Stimulated activated CD8-positive, alpha-beta memory T cell treated with anti-CD3 and anti-CD28 coated beads, Interleukin-12 subunit alpha, Interleukin-12 subunit beta, amount 100 ng/mL, for 24 hours (primary cell): ENCODE results near the gene U2AF1L4.
A peak's percentile ranks its signal among the peaks of the same experiment; 100 is the strongest.
"Not testable (repeated sequence)": the region's sequence is repeated elsewhere in the genome, so short reads cannot be mapped to it uniquely, and the experiment has no call there.

ENCODE experiments used
- DNase-seq: peaks from one replicate; pipeline ENCODE4 v3.0.0-alpha.2; 2020; ENCODE audit errors: extremely low read depth

U2AF1L4 gene

GRCh38 chr19:35725216-35725861 lies 19.9 kb downstream of the U2AF1L4 start:
- no peak for DNase-seq

DNA sequence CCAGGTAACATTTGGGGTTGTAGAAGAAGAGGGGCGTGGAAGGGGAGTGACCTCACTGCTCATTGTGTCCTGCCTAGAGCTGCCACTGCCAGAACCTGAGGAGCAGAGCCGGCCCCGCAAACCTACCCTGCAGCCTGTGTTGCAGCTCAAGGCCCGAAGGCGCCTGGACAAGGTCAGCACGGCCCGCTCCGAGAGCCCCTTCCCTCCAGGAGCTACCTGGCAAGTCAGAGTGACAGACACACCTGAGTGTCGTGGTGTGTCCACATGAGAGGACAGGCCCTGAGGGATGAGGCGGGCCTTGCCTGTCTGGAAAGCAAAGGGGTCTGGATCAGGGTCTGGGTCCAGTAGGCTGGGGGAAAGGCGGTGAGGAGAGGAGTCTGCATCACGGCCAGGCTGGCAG lies 20.7 kb downstream of the U2AF1L4 start:
- no peak for DNase-seq

- DNase-seq: not testable (repeated sequence)
Measured at GRCh38 chr19:35724132-35724531, 21.1 kb downstream of the U2AF1L4 start.

DNA sequence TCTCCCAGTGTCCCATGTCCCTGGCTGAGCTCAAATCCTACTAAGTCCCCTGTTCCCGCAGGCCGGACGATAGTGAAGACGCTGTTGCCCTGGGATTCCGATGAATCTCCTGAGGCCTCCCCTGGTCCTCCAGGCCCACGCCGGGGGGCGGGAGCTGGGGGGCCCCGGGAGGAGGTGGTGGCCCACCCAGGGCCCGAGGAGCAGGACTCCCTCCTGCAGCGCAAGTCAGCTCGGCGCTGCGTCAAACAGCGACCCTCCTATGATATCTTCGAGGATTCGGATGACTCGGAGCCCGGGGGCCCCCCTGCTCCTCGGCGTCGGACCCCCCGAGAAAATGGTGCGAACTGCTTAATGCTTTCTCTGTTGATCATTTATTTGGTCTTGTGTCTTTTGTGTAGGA lies 21.5 kb downstream of the U2AF1L4 start:
- DNase-seq: no peak

GRCh38 chr19:35722897-35723296 lies 22.3 kb downstream of the U2AF1L4 start:
- no peak for DNase-seq

- DNase-seq: no peak
Measured at GRCh38 chr19:35722461-35722860, 22.8 kb downstream of the U2AF1L4 start.

DNA sequence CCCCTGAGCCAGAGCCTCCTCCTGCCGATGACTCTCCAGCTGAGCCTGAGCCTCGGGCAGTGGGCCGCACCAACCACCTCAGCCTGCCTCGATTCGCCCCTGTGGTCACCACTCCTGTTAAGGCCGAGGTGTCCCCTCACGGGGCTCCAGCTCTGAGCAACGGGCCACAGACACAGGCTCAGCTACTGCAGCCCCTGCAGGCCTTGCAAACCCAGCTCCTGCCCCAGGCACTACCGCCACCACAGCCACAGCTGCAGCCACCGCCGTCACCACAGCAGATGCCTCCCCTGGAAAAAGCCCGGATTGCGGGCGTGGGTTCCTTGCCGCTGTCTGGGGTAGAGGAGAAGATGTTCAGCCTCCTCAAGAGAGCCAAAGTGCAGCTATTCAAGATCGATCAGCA lies 23.8 kb downstream of the U2AF1L4 start:
- DNase-seq: no peak

GRCh38 chr19:35720648-35721047 lies 24.6 kb downstream of the U2AF1L4 start:
- DNase-seq: no peak

DNA sequence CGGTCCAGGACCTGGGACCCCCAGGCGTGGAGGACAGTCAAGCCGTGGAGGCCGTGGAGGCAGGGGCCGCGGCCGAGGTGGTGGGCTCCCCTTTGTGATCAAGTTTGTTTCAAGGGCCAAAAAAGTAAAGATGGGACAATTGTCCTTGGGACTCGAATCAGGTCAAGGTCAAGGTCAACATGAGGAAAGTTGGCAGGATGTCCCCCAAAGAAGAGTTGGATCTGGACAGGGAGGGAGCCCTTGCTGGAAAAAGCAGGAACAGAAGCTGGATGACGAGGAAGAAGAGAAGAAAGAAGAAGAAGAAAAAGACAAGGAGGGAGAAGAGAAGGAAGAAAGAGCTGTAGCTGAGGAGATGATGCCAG lies 25.1 kb downstream of the U2AF1L4 start:
- no peak for DNase-seq

- no peak for DNase-seq
Measured at GRCh38 chr19:35719402-35720162, 25.6 kb downstream of the U2AF1L4 start.

DNA sequence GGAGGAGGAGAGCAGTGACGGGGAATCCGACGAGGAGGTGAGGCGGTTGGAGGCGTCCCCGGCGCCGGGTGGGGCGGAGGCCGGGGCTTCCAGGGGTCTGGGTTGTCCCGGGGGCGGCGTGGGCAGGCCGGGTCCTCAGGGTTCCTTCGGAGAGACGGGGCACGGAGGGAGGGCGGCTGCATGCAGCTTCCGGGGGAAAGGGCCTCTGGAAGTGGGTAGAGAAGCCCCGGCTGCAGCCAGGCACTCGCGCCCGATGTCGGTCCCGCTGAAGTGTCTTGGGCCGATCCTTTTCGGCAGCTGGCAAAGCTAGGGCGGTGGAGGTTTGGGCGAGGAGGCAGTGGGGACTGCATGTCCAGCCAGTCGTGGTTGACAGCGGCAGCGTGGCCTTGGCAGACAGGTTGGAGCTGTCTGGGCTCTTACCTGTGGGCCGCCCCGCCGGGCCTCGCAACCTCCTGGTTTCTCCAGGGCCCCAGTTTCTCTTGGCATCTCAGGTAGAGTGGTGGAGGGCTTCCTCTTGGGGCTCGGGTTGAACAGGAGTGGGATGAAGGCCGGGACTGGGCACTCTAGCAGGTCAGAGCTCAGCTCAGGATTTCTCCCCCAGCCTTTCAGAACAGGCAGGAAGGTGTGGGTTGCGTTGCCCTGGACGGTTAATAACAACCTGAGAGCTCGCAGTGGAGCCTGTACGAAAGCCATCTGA lies 26.7 kb downstream of the U2AF1L4 start:
- DNase-seq: no peak

GRCh38 chr19:35717665-35718344 lies 27.4 kb downstream of the U2AF1L4 start, which contains the start of gene KMT2B:
KMT2B (plus strand) TSS chr19:35718003; CDS start chr19:35718019, 16 bp downstream.
- DNase-seq: no peak

GRCh38 chr19:35716801-35717664 lies 28.2 kb downstream of the U2AF1L4 start:
- DNase-seq: peak; percentile 92

DNA sequence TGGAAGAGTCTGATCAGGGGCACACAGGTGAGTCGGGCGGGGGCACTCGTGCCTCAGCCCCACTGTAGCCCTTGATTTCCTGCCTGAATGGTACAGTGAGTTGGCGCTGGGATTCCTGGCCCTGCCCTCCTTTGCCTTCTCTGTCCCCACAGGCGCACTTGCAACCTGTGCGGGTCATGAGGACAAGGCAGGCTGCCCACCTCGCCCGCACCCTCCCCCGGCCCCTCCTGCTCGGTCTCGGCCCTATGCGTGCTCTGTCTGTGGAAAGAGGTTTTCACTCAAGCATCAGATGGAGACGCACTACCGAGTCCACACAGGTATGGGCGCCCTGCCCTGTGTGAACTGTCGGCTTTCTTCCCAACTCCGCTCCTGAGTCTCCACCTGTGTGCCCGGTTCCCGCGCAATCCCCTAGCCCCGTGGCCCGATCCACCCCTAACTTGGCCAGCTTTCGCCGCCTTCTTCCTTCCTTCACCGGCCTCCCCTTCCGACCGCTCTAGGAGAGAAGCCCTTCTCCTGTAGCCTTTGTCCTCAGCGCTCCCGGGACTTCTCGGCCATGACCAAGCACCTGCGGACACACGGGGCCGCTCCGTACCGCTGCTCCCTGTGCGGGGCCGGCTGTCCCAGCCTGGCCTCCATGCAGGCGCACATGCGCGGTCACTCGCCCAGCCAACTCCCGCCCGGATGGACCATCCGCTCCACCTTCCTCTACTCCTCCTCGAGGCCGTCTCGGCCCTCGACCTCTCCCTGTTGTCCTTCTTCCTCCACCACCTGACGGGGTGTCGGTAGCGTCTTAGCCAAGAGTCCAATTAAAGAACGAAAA lies 29.0 kb downstream of the U2AF1L4 start:
- DNase-seq: no peak

DNA sequence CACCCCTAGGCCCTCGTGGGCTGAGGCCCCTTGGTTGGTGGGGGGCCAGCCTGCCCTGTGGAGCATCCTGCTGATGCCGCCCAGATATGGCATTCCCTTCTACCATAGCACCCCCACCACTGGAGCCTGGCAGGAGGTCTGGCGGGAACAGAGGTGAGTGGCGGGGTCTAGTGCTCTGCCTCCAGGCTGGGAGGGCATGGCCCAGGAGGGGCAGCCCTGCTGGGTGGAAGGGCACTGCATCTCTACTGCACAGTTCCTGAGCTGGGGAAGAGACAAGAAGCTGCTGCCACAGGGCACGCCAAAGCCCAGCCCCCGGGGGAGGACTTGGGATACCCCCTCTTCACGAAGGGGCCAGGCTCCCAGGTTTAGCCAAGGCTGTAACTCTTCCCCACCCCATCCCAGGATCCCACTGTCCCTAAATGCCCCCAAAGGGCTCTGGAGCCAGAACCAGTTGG lies 29.8 kb downstream of the U2AF1L4 start:
- no peak for DNase-seq

DNA sequence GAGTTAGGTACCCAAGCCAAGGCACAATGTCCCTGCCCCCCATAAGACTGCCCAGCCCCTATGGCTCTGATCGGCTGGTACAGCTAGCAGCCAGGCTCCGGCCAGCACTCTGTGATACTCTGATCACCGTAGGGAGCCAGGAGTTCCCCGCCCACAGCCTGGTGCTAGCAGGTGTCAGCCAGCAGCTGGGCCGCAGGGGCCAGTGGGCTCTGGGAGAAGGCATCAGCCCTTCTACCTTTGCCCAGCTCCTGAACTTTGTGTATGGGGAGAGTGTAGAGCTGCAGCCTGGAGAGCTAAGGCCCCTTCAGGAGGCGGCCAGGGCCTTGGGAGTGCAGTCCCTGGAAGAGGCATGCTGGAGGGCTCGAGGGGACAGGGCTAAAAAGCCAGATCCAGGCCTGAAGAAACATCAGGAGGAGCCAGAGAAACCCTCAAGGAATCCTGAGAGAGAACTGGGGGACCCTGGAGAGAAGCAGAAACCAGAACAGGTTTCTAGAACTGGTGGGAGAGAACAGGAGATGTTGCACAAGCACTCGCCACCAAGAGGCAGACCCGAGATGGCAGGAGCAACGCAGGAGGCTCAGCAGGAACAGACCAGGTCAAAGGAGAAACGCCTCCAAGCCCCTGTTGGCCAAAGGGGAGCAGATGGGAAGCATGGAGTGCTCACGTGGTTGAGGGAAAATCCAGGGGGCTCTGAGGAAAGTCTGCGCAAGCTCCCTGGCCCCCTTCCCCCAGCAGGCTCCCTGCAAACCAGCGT lies 30.4 kb downstream of the U2AF1L4 start:
- no peak for DNase-seq

DNA sequence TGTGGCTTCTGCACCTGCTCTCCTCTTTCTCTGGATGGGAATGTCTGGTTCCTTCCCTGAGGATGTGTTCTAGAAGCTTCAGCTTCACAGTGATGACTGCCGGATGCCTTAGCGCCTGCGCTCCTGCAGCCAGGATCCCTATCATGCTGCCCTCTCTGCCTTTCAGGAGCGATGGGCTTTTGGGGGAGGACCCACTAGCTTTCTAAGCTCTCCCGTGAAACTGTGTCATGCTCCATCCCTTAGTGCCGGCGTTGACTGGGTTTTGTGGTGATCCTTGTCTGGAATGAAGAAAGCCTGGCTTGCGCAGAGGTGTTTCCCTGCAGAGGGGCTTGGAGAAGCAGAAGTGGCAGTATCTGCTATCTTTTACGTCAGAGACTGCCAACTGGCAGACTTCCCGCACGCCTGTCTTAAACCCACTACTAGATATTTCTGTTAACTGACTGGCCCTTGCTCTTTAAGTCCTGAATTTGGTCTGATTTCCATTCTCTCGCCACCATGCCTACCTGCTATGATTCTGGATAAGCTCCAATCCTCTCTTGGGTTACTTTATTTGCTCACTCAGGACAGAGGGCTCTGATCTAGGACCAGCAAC lies 31.2 kb downstream of the U2AF1L4 start:
- no peak for DNase-seq

DNA sequence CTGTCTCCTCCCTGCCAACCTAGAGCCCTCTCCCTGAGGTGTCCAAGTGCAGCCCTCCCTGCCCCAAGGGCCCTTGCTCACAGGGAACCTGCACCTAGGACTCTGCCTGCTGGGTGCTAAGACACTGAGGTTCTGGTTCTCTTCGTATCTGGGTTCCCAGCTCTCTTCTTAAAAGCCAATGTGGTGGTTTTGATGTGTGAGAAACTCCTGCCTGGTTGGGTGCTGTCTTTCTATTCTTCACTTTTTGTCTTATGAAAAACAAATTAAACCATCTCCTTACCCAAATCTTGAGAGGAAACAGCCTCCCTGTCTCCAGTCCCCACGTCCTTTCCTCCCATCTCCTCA lies 31.7 kb downstream of the U2AF1L4 start:
- no peak for DNase-seq
